GM18508 (cell line): ENCODE measurements around the gene OR52A5.
"Not testable (repeated sequence)": the region's sequence is repeated elsewhere in the genome, so short reads cannot be mapped to it uniquely, and the experiment has no call there.

Experiments
- ATAC-seq: cut with Tn5 transposase; IDR thresholded peaks from one replicate; pipeline ENCODE4 v1.9.1; 2021; ENCODE audit warnings: moderate number of reproducible peaks; ENCODE audit not compliant: insufficient read depth, unreplicated experiment

OR52A5 gene

GRCh38 chr11:5137996-5138395, at the start of gene OR52A5:
TSS of gene OR52A5 (minus strand) at chr11:5138356. CDS start at chr11:5132642, 5,714 bp downstream.
- no peak for ATAC-seq

- no peak for ATAC-seq
Measured at GRCh38 chr11:5178046-5178837, 40.1 kb upstream of the OR52A5 start.

- no peak for ATAC-seq
Measured at GRCh38 chr11:5174934-5175333, 36.8 kb upstream of the OR52A5 start.

- ATAC-seq: no peak
Measured at GRCh38 chr11:5171856-5172255, 33.7 kb upstream of the OR52A5 start.

- ATAC-seq: not testable (repeated sequence)
Measured at GRCh38 chr11:5165898-5166297, 27.7 kb upstream of the OR52A5 start.

GRCh38 chr11:5164807-5165206, 26.7 kb upstream of the OR52A5 start:
- ATAC-seq: not testable (repeated sequence)

- ATAC-seq: not testable (repeated sequence)
Measured at GRCh38 chr11:5161045-5161444, 22.9 kb upstream of the OR52A5 start.

- ATAC-seq: not testable (repeated sequence)
Measured at GRCh38 chr11:5160217-5160616, 22.1 kb upstream of the OR52A5 start.

GRCh38 chr11:5159806-5160205, 21.6 kb upstream of the OR52A5 start:
- no peak for ATAC-seq

GRCh38 chr11:5154657-5155056, 16.5 kb upstream of the OR52A5 start, which contains the start of gene OR52A1:
TSS of gene OR52A1 (minus strand) at chr11:5154757. CDS start at chr11:5152369, 2,388 bp downstream.
- no peak for ATAC-seq

GRCh38 chr11:5153574-5154431, 15.6 kb upstream of the OR52A5 start:
- ATAC-seq: no peak

- no peak for ATAC-seq
Measured at GRCh38 chr11:5151713-5152153, 13.6 kb upstream of the OR52A5 start.

- ATAC-seq: not testable (repeated sequence)
Measured at GRCh38 chr11:5144206-5144605, 6.0 kb upstream of the OR52A5 start.

GRCh38 chr11:5137014-5137413, 1.1 kb downstream of the OR52A5 start:
- ATAC-seq: no peak

GRCh38 chr11:5136261-5136660, 1.9 kb downstream of the OR52A5 start:
- ATAC-seq: no peak

GRCh38 chr11:5131584-5132335, 6.4 kb downstream of the OR52A5 start:
- ATAC-seq: no peak

- no peak for ATAC-seq
Measured at GRCh38 chr11:5129457-5129877, 8.7 kb downstream of the OR52A5 start.

GRCh38 chr11:5124891-5125620, 13.1 kb downstream of the OR52A5 start:
- no peak for ATAC-seq

GRCh38 chr11:5123802-5124521, 14.2 kb downstream of the OR52A5 start:
- no peak for ATAC-seq
